B cell (primary cell): ENCODE measurements around the gene SIDT2. TPM values are rescaled to one million over a fixed set of nuclear protein-coding genes. Genes with fewer than 3 reads are reported as not detected.

Source experiments
- ATAC-seq: fragments of 200-7000 bp; cut with Tn5 transposase; one replicate; pipeline ENCODE4 v1.10.0; 2021; ENCODE audit warnings: low read depth, mild to moderate bottlenecking, moderate number of reproducible peaks, moderate library complexity
- CTCF ChIA-PET: fragments of 350-600 bp; sonication (Branson Sonifier 250); formaldehyde crosslinking; loops from one replicate; lab custom pipeline; 2021; ENCODE audit warnings: antibody characterized with exemption, inconsistent platforms; lab: Charles Lee
- POLR2A ChIA-PET: fragments of 350-600 bp; sonication (Branson Sonifier 250); formaldehyde crosslinking; loops from one replicate; lab custom pipeline; 2021; ENCODE audit warnings: antibody characterized with exemption; lab: Charles Lee
- DNase-seq: peaks from one replicate; pipeline ENCODE4 v3.0.0; 2013
- H2AFZ ChIP-seq: 2 replicates; pipeline ENCODE4 v1.6.1; 2012; ENCODE audit warnings: mild to moderate bottlenecking, low read depth, low read length; ENCODE audit not compliant: insufficient read depth, poor library complexity, severe bottlenecking
- H3K27ac ChIP-seq, 2 donors: 1 replicate in 1 of 2; 2 replicates in 1 of 2; pipeline ENCODE4 v1.5.1; 2012 to 2013; ENCODE audit warnings: low read length in 2 of 2, mild to moderate bottlenecking in 2 of 2, moderate library complexity in 1 of 2
- H3K27me3 ChIP-seq, 4 experiments: fragments of 200-600 bp in 1 of 4; sonication (generic) in 1 of 4; replicated peaks in 1 of 4; 1 replicate in 2 of 4; 2 replicates in 2 of 4; pipeline versions ENCODE4 v1.6.1 to v1.7.0; 2013 to 2016; ENCODE audit warnings: low read length in 3 of 4, mild to moderate bottlenecking in 2 of 4, mixed read lengths in 1 of 4, moderate library complexity in 1 of 4; ENCODE audit not compliant: insufficient read depth in 4 of 4, control insufficient read depth in 3 of 4; ENCODE audit errors: control extremely low read depth in 1 of 4
- H3K36me3 ChIP-seq, 2 experiments: replicated peaks in 1 of 2; 1 replicate in 1 of 2; 2 replicates in 1 of 2; pipeline versions ENCODE4 v1.6.1 to v1.7.1; 2013; ENCODE audit warnings: low read length in 1 of 2; ENCODE audit not compliant: insufficient read depth in 2 of 2, control insufficient read depth in 1 of 2; ENCODE audit errors: control extremely low read depth in 1 of 2, extremely low read depth in 1 of 2
- H3K4me1 ChIP-seq, 2 donors: fragments of 200-600 bp in 1 of 2; sonication (generic) in 1 of 2; 1 replicate in 1 of 2; 2 replicates in 1 of 2; pipeline versions ENCODE4 v1.5.1 to v1.6.1; 2013 to 2017; ENCODE audit warnings: low read length in 2 of 2; ENCODE audit not compliant: control insufficient read depth in 2 of 2, insufficient read depth in 2 of 2
- H3K4me2 ChIP-seq: replicated peaks from 2 replicates; pipeline ENCODE3; 2012; ENCODE audit warnings: mild to moderate bottlenecking, low read depth, low read length; ENCODE audit not compliant: poor library complexity, severe bottlenecking
- H3K4me3 ChIP-seq, 5 experiments: fragments of 200-600 bp in 1 of 5; sonication (generic) in 1 of 5; 1 replicate in 3 of 5; 2 replicates in 2 of 5; pipeline versions ENCODE4 v1.5.1 to v1.7.0; 2011 to 2016; ENCODE audit warnings: low read length in 4 of 5, mild to moderate bottlenecking in 4 of 5, low read depth in 2 of 5, control low read depth in 1 of 5, moderate library complexity in 1 of 5; ENCODE audit not compliant: insufficient read depth in 1 of 5; ENCODE audit errors: control extremely low read depth in 1 of 5, extremely low read depth in 1 of 5
- H3K79me2 ChIP-seq: fragments of 200-600 bp; sonication (generic); one replicate; pipeline ENCODE4 v1.6.0; 2016; ENCODE audit warnings: low read length; ENCODE audit not compliant: control insufficient read depth, insufficient read depth
- H3K9ac ChIP-seq: fragments of 200-600 bp; sonication (generic); 2 replicates; pipeline ENCODE4 v1.6.1; 2017; ENCODE audit warnings: mild to moderate bottlenecking, low read length, moderate library complexity
- H3K9me3 ChIP-seq, 3 donors: one replicate each; pipeline versions ENCODE4 v1.6.1 to v1.7.1; 2013; ENCODE audit warnings: low read length in 2 of 3; ENCODE audit not compliant: control insufficient read depth in 2 of 3, insufficient read depth in 1 of 3; ENCODE audit errors: control extremely low read depth in 1 of 3
- H4K20me1 ChIP-seq: 2 replicates; pipeline ENCODE4 v1.6.0; 2012; ENCODE audit warnings: mild to moderate bottlenecking, low read length; ENCODE audit not compliant: insufficient read depth, control insufficient read depth, poor library complexity, severe bottlenecking
- H3K27ac Mint-ChIP-seq: one replicate; pipeline ENCODE4 v1.8.0; 2021; ENCODE audit warnings: mixed read lengths
- H3K27me3 Mint-ChIP-seq: one replicate; pipeline ENCODE4 v1.8.0; 2021; ENCODE audit warnings: mixed read lengths
- H3K4me1 Mint-ChIP-seq: one replicate; pipeline ENCODE4 v1.8.0; 2021; ENCODE audit warnings: mixed read lengths
- H3K4me3 Mint-ChIP-seq: one replicate; pipeline ENCODE4 v1.8.0; 2021; ENCODE audit warnings: mixed read lengths
- H3K9me3 Mint-ChIP-seq: one replicate; pipeline ENCODE4 v1.8.0; 2022; ENCODE audit warnings: mixed read lengths; ENCODE audit not compliant: insufficient read depth
- EZH2 ChIP-seq: IDR thresholded peaks from 2 replicates; pipeline ENCODE4 v1.6.1; 2012; ENCODE audit warnings: borderline replicate concordance, low read depth, mild to moderate bottlenecking, moderate library complexity, low read length; ENCODE audit not compliant: insufficient read depth, poor library complexity, severe bottlenecking
- WGBS: methylation state at CpG from one replicate; pipeline ENCODE4 v1.1.5; 2013; ENCODE audit warnings: missing lambda C conversion rate; ENCODE audit not compliant: insufficient coverage; 5-methylcytosine and 5-hydroxymethylcytosine counted together
- intact Hi-C: fragments of 100-400 bp; cut with micrococcal nuclease; formaldehyde crosslinking; loops from one replicate; pipeline ENCODE4 v1.10.0; 2022
- polyA plus RNA-seq: library from polyadenylated mRNA; depleted of rRNA; stranded (reverse); fragments of >200 nt; gene quantifications from 2 replicates; pipeline ENCODE4 v1.2.3, GENCODE V29; 2012
- total RNA-seq, 2 donors: library from RNA; stranded (reverse); fragments of 120-200 nt in 1 of 2; gene quantifications; 1 replicate in 1 of 2; 2 replicates in 1 of 2; pipeline versions ENCODE4 v1.2.3 to v1.2.4, GENCODE V29; 2013 to 2022
- TF ChIP-seq, protein P1 (sequence below): fragments of 200-600 bp; IDR thresholded peaks from one replicate; pipeline ENCODE4 v1.8.0; 2022; ENCODE audit warnings: antibody characterized with exemption, mild to moderate bottlenecking

The SIDT2 gene
- total and polyA plus RNA-seq, 2 donors (not counting 1 experiment from before 2014, with no cell fraction given), result 78.9 to 241 TPM

GRCh38 chr11:117183724-117184349 lies 5.3 kb downstream of the SIDT2 start:
- 98% methylated on average over 6 of the region's 11 CpGs for WGBS
- H3K27ac Mint-ChIP-seq, result peak overlapping the region; percentile 80
- Histone ChIP-seq H3K4me2 (no peak overlapping the region), H3K4me1 (peaks cover 60 to 71% of the 10 kb centered on the region in 2 donors), H3K9me3 (no peaks in the 10 kb centered on the region), H3K27ac (peak overlapping the region in 1 of 2 donors; percentile 32), H3K9ac (no peak overlapping the region), H3K4me3 (no peak overlapping the region), H3K79me2 (peaks cover 55% of the 10 kb centered on the region), H4K20me1 (no peaks in the 10 kb centered on the region), H3K36me3 (peaks cover 0 to 55% of the 10 kb centered on the region in 2 experiments), H2AFZ (no peak overlapping the region), H3K27me3 (no peaks in the 10 kb centered on the region)
- DNase-seq (no peak), ATAC-seq (no peak)
- H3K9me3 Mint-ChIP-seq, result no peaks in the 10 kb centered on the region
- intact Hi-C loops, result no loop called here
- H3K4me3 Mint-ChIP-seq, result no peak overlapping the region
- H3K4me1 Mint-ChIP-seq, result peaks cover 69% of the 10 kb centered on the region
- no peak for TF ChIP-seq EZH2
- TF ChIP-seq, protein P1, sequence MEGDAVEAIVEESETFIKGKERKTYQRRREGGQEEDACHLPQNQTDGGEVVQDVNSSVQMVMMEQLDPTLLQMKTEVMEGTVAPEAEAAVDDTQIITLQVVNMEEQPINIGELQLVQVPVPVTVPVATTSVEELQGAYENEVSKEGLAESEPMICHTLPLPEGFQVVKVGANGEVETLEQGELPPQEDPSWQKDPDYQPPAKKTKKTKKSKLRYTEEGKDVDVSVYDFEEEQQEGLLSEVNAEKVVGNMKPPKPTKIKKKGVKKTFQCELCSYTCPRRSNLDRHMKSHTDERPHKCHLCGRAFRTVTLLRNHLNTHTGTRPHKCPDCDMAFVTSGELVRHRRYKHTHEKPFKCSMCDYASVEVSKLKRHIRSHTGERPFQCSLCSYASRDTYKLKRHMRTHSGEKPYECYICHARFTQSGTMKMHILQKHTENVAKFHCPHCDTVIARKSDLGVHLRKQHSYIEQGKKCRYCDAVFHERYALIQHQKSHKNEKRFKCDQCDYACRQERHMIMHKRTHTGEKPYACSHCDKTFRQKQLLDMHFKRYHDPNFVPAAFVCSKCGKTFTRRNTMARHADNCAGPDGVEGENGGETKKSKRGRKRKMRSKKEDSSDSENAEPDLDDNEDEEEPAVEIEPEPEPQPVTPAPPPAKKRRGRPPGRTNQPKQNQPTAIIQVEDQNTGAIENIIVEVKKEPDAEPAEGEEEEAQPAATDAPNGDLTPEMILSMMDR, result no peak
- no peaks in the 10 kb centered on the region for H3K27me3 Mint-ChIP-seq
- POLR2A ChIA-PET, result interaction anchor here (1.0 to 1.2 kb wide), 2 partner anchors 21 to 45 kb away, joined by 3 read pairs; no protein-coding TSS in a partner anchor
- CTCF ChIA-PET, result interaction anchor here (0.9 to 14.8 kb wide), 3 partner anchors 13 to 40 kb away, joined by 3 to 309 read pairs (median 26); partner anchors contain the start of genes PCSK7 and RNF214
